Spleen (tissue), 7 donors: ENCODE results near the gene SHOX.

Experiments
- POLR2AphosphoS5 ChIP-seq, 3 donors: sonication (generic); formaldehyde crosslinking; IDR thresholded peaks; one replicate each; pipeline ENCODE4 v1.5.1; 2017; ENCODE audit warnings: antibody characterized with exemption in 3 of 3
- TF ChIP-seq, protein P1 (sequence below), 11 experiments: fragments of 200-600 bp in 7 of 11; fragments of 450-650 bp in 4 of 11; sonication (generic) in 4 of 11; IDR thresholded peaks in 8 of 11; conservative IDR thresholded peaks in 3 of 11; 1 replicate in 7 of 11; 2 replicates in 4 of 11; pipeline versions ENCODE4 v1.4.0 to v1.8.0; 2016 to 2021; ENCODE audit warnings: antibody characterized with exemption in 11 of 11, inconsistent platforms in 4 of 11, mild to moderate bottlenecking in 1 of 11
- donor health status: DM: no; HTN: no; CAD: no; lungs with moderate emphysema.
- donor health status: DM: no; HTN: no; CAD: no.
- donor health status: DM: no; HTN: no; CAD: no.

DNA sequence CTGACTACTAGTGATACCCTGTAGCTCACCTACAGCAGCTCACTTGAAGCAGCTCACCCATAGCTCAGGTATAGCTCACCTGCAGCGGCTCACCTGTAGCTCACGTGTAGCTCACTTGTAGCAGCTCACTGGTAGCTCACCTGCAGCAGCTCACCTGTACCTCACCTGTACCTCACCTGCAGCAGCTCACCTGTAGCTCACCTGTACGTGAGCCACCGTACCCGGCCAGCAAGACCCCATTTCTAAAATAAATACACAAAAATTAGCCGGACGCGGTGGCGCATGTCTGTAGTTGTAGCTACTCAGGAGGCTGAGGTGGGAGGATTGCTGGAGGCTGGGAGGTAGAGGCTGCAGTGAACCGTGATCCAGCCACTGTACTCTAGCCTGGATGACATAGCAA is 30.6 kb downstream of the SHOX start:
- no peak for TF ChIP-seq POLR2AphosphoS5 (IDR thresholded peaks at IDR 0.05)
- TF ChIP-seq, protein P1, sequence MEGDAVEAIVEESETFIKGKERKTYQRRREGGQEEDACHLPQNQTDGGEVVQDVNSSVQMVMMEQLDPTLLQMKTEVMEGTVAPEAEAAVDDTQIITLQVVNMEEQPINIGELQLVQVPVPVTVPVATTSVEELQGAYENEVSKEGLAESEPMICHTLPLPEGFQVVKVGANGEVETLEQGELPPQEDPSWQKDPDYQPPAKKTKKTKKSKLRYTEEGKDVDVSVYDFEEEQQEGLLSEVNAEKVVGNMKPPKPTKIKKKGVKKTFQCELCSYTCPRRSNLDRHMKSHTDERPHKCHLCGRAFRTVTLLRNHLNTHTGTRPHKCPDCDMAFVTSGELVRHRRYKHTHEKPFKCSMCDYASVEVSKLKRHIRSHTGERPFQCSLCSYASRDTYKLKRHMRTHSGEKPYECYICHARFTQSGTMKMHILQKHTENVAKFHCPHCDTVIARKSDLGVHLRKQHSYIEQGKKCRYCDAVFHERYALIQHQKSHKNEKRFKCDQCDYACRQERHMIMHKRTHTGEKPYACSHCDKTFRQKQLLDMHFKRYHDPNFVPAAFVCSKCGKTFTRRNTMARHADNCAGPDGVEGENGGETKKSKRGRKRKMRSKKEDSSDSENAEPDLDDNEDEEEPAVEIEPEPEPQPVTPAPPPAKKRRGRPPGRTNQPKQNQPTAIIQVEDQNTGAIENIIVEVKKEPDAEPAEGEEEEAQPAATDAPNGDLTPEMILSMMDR (IDR thresholded peaks at IDR 0.05 in 8 of 11, conservative IDR thresholded peaks at IDR 0.05 in 3 of 11), result no peak
